Body of pancreas (tissue), 4 donors: Measurements from ENCODE around the gene MYO10. TPM values are rescaled to one million over a fixed set of nuclear protein-coding genes. Genes with fewer than 3 reads are reported as not detected.

Source experiments
- ATAC-seq: fragments of 150-250 bp; one replicate; pipeline ENCODE4 v1.9.1; 2016
- DNase-seq, 4 donors: peaks; one replicate each; pipeline ENCODE4 v3.0.0-alpha.2; 2019
- H3K27ac ChIP-seq, 4 donors: fragments of 200-600 bp; sonication (generic); 1 replicate in 3 of 4; 2 replicates in 1 of 4; pipeline versions ENCODE4 v1.5.1 to v1.6.1; 2016 to 2019; ENCODE audit warnings: mild to moderate bottlenecking in 1 of 4, mixed read lengths in 1 of 4, moderate library complexity in 1 of 4
- H3K27me3 ChIP-seq, 2 donors: fragments of 200-600 bp; sonication (generic); one replicate each; pipeline ENCODE4 v1.6.0; 2016; ENCODE audit warnings: mild to moderate bottlenecking in 1 of 2
- H3K36me3 ChIP-seq, 2 donors: fragments of 200-600 bp; sonication (generic); replicated peaks in 1 of 2; 2 replicates each; pipeline ENCODE4 v1.5.1; 2016; ENCODE audit warnings: low read depth in 2 of 2; ENCODE audit not compliant: insufficient read depth in 1 of 2
- H3K4me1 ChIP-seq: fragments of 200-600 bp; sonication (generic); one replicate; pipeline ENCODE4 v1.6.0; 2016
- H3K4me3 ChIP-seq, 2 donors: fragments of 200-600 bp; sonication (generic); 1 replicate in 1 of 2; 2 replicates in 1 of 2; pipeline ENCODE4 v1.5.1; 2016 to 2019
- H3K9me3 ChIP-seq, 3 donors: fragments of 200-600 bp; sonication (generic); 1 replicate in 2 of 3; 2 replicates in 1 of 3; pipeline ENCODE4 v1.5.1; 2016
- CTCF ChIP-seq, 7 experiments: fragments of 450-650 bp in 4 of 7; fragments of 200-600 bp in 3 of 7; sonication (generic) in 3 of 7; IDR thresholded peaks; one replicate each; pipeline ENCODE4 v1.5.1; 2016 to 2019; ENCODE audit warnings: antibody characterized with exemption in 7 of 7
- POLR2A ChIP-seq, 3 donors: fragments of 450-650 bp; IDR thresholded peaks; one replicate each; pipeline ENCODE4 v1.6.1; 2016; ENCODE audit warnings: antibody characterized with exemption in 3 of 3, mild to moderate bottlenecking in 2 of 3
- WGBS, 2 donors: methylation state at CpG; one replicate each; pipeline ENCODE4 v1.1.5; 2017; 5-methylcytosine and 5-hydroxymethylcytosine counted together
- intact Hi-C: fragments of 100-400 bp; cut with DNase I; formaldehyde crosslinking; loops from one replicate; pipeline ENCODE4 v1.15.1; 2023
- total RNA-seq, 2 donors: library from RNA; depleted of rRNA; stranded (reverse); fragments of >200 nt; gene quantifications; one replicate each; pipeline ENCODE4 v1.1.0, GENCODE V29; 2016

Gene MYO10
- total RNA-seq, 2 donors from 2014 or later: 35.8 to 162 TPM

- Histone ChIP-seq H3K27ac (no peak overlapping the region), H3K4me1 (no peaks in the 10 kb centered on the region), H3K9me3 (no peaks in the 10 kb centered on the region), H3K36me3 (no peaks in the 10 kb centered on the region), H3K4me3 (no peak overlapping the region), H3K27me3 (no peaks in the 10 kb centered on the region)
- WGBS, 2 donors: 64 to 89% methylated on average over 3 of the region's 3 CpGs
- no peak for ATAC-seq
- TF ChIP-seq CTCF (IDR thresholded peaks at IDR 0.05) (no peak), POLR2A (IDR thresholded peaks at IDR 0.05) (no peak)
- no peak for DNase-seq
- intact Hi-C loops: no loop called here
These were observed 44.9 kb upstream of the MYO10 start for GRCh38 chr5:16980983-16981382.

- H3K27ac ChIP-seq: no peak overlapping the region
- H3K36me3 ChIP-seq: no peaks in the 10 kb centered on the region
- no peak for TF ChIP-seq POLR2A (IDR thresholded peaks at IDR 0.05)
- no peak for TF ChIP-seq CTCF (IDR thresholded peaks at IDR 0.05)
- DNase-seq: no peak
- H3K27me3 ChIP-seq: no peaks in the 10 kb centered on the region
- no peaks in the 10 kb centered on the region for H3K4me1 ChIP-seq
- no peak for ATAC-seq
- intact Hi-C loops: no loop called here
- no peak overlapping the region for H3K4me3 ChIP-seq
- no peaks in the 10 kb centered on the region for H3K9me3 ChIP-seq
These were observed 42.2 kb upstream of the MYO10 start for GRCh38 chr5:16978296-16978695.

GRCh38 chr5:16976625-16977008 lies 40.5 kb upstream of the MYO10 start:
- 55 to 75% methylated on average over 1 of the region's 1 CpG for WGBS, 2 donors
- TF ChIP-seq CTCF (IDR thresholded peaks at IDR 0.05) (no peak), POLR2A (IDR thresholded peaks at IDR 0.05) (no peak)
- DNase-seq: no peak
- no peaks in the 10 kb centered on the region for H3K9me3 ChIP-seq
- ATAC-seq: no peak
- intact Hi-C loops: no loop called here
- no peaks in the 10 kb centered on the region for H3K4me1 ChIP-seq
- H3K36me3 ChIP-seq: no peaks in the 10 kb centered on the region
- H3K27ac ChIP-seq: no peak overlapping the region
- no peak overlapping the region for H3K4me3 ChIP-seq
- no peaks in the 10 kb centered on the region for H3K27me3 ChIP-seq

GRCh38 chr5:16975950-16976624 lies 40.0 kb upstream of the MYO10 start:
- intact Hi-C loops: no loop called here
- DNase-seq (no peak), ATAC-seq (no peak)
- TF ChIP-seq CTCF (IDR thresholded peaks at IDR 0.05) (no peak), POLR2A (IDR thresholded peaks at IDR 0.05) (no peak)
- WGBS, 2 donors: 87 to 100% methylated on average over 2 of the region's 2 CpGs
- Histone ChIP-seq H3K36me3 (no peaks in the 10 kb centered on the region), H3K27ac (no peak overlapping the region), H3K9me3 (no peaks in the 10 kb centered on the region), H3K27me3 (no peaks in the 10 kb centered on the region), H3K4me3 (no peak overlapping the region), H3K4me1 (no peaks in the 10 kb centered on the region)

GRCh38 chr5:16974981-16975380 lies 38.9 kb upstream of the MYO10 start:
- no peak for TF ChIP-seq POLR2A (IDR thresholded peaks at IDR 0.05)
- no peak for TF ChIP-seq CTCF (IDR thresholded peaks at IDR 0.05)
- no peaks in the 10 kb centered on the region for H3K27me3 ChIP-seq
- H3K27ac ChIP-seq: no peak overlapping the region
- ATAC-seq (no peak), DNase-seq (no peak)
- intact Hi-C loops: no loop called here
- H3K36me3 ChIP-seq: no peaks in the 10 kb centered on the region
- WGBS, 2 donors: 63 to 80% methylated on average over 2 of the region's 2 CpGs
- H3K4me3 ChIP-seq: no peak overlapping the region
- no peaks in the 10 kb centered on the region for H3K9me3 ChIP-seq
- H3K4me1 ChIP-seq: no peaks in the 10 kb centered on the region
